Stimulated activated CD4-positive, alpha-beta T cell treated with anti-CD3 and anti-CD28 coated beads, TNF-alpha, amount 100 ng/mL, for 4 hours (primary cell): ENCODE data around the gene SLC35F6.

Experiments used
- DNase-seq, 3 experiments: peaks; one replicate each; pipeline ENCODE4 v3.0.0-alpha.2; 2020; ENCODE audit warnings: low read depth in 3 of 3

Gene SLC35F6, protein sequence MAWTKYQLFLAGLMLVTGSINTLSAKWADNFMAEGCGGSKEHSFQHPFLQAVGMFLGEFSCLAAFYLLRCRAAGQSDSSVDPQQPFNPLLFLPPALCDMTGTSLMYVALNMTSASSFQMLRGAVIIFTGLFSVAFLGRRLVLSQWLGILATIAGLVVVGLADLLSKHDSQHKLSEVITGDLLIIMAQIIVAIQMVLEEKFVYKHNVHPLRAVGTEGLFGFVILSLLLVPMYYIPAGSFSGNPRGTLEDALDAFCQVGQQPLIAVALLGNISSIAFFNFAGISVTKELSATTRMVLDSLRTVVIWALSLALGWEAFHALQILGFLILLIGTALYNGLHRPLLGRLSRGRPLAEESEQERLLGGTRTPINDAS

DNA sequence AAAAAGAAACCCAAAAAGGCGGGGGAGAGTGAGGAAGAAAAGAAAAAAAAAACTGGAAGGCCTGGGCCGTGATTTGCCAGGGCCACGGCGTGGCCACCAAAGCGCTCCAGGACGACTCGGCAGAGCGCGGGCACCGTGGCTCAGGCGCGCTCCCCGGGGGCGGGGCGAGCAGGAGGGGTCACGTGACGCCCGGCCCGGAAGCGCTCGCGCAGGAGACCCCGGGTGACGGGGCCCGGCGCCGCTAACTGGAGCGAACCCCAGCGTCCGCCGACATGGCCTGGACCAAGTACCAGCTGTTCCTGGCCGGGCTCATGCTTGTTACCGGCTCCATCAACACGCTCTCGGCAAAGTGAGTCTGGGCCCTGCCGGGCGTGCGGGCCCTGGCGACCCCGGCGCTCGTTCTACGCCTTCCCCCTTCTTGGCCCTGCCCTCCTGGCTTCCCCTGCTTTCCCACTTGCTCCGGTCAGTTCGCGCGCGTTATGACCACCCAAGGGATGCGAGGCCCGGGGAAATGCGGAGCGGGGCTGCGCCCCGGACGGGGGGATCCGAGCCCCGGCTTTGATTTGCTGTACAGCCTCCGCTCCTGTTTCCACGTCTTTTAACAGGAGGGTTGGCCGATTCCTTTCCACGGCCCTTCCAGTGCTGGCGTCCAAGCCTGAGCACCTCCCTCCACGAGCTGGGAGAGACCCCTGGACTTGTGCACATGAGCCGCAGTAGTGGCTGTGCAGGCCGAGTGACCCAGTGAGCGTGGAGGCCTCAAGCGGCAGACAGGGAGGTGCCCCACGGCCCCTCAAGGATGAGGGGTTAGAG is at the start of gene SLC35F6:
Gene SLC35F6 (plus strand): TSS at position 207 of the 810 bp plus-strand sequence. CDS start 66 bp downstream, at position 273.
- peak; percentile 68 to 71 (median 70) for DNase-seq

DNA sequence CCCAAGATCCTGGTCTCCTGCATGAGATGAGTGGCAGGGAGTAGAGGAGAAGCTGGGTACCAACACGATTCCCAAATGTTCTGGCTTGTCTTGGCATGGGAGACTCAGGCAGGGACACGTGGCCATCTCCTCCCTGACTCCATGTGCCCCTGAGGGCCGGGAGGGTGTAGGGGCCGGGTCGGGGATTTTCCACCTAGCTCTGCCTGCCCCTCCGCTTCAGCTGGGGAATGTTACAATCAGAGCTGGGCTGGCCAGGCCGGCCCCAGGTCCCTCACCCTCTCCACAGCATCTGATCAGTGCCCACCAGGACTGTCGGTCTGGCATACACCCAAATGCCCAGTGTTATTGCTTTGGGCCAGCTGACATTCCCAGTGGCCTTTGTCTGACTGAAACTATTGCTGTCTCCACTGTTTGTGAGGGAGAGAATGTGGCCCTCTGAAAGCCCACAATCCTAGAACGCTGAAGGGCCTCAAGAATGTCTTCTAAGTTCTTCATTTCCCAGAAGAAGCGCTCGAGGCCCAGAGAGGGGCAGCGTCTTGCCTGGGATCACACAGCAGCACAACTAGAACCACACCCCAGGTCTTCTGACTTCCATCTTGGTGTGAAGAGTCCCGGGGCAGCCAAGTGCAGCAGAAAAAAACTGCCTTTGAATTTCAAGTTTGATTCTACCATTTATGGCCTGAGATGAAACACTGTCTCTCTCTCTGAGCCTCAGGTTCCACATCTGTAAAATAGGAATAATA is 48.4 kb upstream of the SLC35F6 start:
- DNase-seq: no peak

DNA sequence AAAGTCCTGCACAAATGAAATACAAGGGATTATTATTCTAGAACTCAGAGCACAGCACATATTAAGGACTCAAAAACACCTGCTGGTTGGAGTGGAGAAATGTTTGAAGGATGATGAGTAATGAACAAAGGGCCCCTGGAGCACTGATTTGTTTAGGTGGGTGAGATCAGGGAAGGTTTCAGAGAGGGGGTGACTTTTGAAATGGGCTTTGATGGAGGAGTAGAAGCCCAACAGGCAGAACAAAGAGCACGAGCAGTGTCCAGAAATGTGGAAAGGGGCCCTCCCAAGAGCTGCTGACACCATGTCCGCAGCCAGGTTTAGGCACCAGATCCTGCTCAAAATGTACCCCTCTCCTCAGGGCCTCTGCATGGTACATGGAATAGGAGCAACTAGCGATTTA is 47.7 kb upstream of the SLC35F6 start:
- DNase-seq: no peak

DNA sequence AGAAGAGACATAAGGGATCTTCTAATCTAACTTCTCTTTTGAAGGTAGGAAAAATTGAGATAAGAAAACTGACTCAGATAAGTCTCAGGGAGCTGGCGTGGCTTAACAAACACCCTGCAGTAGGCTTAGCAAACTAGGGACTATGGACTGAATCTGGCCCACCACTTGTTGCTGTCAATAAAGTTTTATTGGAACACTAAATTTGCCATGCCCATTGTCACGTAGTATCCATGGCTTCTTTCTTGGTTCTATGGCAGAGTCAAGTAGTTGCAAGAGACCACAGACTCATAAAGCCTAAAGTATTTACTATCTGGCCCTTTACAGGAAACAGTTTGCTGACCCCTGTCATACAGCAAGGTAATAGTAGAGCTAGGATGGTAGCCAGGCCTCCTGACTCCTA is 47.3 kb upstream of the SLC35F6 start:
- DNase-seq: no peak

DNA sequence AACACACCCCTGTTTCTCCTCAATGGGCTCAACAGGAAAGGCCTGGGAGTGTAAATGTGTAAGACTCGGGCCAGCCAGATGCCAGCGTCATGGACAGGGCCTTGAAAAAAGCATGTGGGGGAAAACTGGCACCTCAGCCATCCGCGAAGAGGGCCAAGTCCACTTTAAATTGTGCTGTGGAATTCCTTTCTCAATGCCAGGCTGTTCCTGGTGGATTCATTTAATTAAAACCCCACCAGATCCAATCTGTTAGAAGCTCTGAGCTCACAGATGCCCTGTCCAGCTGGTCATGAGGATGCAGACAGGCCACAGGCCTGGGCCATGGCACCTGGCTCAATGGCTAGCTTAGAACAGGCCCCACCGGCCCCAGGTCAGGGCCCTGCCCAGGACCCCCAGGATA is 46.7 kb upstream of the SLC35F6 start:
- no peak for DNase-seq

DNA sequence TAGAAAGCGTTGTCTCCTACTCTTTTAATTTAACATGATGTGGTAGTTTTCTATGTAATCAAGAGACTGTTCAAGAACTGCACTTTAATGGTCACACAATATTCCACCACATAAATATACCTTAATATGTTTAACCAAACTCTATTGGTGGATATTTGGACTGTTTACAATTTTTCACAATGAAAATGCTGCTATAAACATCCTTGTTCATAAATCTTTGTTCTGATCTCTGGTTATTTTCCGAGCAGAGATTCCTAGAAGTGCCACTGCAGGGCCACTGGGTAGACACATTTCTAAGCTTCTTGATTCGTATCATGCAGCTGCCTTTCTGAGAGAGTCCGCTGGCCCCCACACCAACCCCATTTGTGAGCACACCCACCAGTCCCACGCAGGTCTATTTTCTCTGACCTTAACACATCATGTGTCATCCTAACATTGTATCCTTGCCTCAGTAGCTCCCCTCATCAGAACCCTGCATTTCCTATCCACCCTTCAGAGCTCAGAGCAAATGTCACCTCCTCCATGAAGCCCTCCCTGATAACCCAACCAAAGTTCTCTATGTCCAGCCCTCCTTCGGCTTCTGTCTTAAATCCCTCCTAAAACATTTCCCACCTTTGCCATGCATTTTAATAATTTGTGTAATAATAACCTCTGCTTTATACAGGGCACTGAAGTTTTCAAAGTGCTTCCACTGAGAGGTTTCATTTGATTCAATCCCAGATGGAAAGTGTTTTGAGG is 45.0 kb upstream of the SLC35F6 start:
- DNase-seq: no peak

DNA sequence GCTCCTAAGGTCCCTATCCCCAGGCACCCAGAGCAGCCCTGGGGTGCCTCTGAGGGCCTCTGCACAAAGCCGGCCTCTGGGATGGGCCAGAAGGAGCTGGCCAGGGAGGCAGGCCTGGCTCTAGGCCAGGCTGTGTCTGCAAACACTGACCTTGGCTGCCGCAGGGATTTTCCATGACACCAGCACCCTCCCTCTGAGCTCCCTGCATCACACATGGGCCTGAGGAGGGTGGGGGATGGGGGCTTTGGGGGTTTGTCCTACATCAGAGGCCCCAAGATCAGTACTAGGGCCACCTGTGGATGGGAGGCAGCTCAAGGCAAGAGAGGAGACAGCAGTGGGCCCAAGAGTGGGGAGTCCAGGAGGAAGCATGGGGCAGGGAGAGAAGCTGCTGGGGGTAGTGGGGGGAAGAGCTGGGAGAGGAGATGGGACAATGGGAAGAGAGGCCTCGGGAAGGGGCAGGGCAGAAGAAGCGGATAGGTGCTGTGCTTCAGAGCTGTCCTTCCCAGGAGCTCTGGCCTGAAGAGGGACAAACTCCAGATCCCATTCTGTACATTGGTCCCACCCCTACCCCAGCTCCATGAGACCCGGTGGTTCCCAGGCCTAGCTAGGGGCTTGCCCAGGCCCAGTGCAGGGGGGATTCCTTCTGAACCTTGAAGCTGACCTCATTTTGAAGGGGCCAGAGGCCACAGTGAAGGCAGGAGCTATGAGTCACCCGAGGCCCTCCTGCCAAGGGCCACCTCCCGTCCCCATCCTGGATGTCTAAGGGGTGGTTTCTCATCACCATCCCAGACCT is 43.6 kb upstream of the SLC35F6 start:
- no peak for DNase-seq

DNA sequence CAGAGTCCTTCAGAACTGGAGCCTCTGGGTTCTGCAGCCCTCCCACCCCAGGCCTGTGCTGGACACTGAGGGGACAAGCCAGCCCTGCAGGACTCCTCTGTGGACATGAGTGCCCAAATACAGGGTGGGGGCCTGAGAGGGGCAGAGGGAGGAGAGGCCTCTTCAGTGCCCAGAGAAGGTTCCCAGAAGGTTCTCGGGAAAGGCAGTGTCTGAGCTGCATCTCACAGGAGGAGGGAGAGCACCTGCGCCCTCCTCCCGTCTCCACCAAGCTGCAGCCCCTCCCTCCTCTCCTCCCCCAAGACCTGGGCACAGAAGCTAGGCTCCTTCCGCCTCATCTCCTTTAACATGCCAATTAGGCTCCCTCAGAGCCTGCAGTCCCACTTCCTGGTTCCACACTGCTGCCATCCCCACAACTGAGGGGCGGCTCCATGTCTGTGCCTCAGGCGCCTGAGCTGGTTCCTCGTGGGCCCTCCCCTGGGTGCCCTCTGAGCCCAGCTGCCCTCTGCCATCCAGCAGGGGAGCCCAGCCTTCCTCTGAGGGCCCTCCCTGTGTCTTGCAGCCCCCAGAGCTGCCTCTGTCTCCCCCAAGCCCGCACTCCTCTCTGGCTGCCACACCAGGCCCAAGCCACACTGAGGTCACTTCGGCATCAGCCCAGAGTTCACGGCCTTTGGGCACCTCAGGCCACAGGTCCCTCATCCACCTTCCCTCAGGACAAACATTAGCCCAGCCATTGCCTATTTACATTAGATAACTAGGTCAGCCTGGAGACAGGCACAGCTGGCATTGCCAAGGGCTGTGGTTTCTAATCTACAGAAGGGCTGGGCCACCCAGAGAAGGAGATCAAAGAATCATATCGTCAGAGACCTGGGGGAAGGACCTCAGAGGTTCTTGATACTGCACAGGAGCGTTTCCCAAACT is 42.7 kb upstream of the SLC35F6 start:
- DNase-seq: no peak

DNA sequence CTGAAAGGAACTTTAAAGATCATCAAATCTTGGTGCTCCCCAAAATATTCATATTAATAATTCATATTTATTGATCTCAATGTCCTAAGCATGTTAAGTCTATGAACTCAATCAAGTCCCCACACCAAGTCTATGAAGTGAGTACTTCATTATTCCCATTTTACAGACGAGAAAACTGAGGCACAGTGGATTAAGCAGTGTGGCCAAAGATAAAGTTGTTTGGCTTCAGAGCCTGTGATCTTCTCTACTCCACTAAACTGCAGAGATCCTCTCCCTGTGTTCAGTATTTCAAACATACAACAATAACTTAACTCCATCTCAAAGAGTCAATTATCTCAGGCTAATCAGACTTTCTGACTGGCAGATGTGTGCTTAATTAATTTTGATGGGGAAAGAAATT is 41.8 kb upstream of the SLC35F6 start:
- no peak for DNase-seq

DNA sequence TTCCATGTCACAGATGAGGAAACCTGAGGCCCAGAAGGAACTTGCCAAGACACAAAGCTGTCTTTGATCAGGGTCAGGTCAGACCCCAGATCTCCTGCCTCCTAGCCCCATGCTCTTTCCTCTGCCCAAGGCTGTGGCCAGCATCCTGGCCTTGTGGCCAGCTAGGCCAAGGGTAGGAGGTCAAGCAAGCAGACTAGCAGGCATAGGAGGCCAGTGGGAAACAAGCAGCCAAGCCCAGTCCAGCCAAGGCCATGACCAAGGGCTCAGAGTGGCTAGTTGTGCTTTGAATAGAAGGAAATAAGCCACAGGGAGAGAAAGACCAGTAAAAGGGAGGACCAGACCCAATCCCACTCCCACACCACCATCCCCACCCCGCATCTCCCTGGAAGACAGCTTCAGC is 41.2 kb upstream of the SLC35F6 start:
- no peak for DNase-seq

DNA sequence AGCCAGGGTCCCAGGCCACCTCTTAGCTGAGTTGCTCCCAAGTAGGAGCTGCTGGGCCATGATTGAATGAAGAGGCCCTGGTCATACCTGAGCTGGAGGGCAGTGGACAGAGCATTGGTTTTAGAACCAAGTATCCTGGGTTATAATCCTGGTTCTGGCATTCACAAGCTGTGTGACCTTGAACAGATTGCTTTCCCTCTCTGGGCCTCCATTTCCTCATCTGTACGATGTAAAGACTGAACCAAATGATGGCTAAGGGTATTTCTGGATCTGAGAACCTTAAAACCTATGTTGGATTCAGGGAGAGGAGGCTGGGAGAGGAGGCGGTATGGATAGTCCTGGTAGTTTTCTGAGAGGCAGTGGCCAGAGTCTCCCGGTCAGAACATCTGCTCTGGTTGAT is 40.6 kb upstream of the SLC35F6 start:
- no peak for DNase-seq

DNA sequence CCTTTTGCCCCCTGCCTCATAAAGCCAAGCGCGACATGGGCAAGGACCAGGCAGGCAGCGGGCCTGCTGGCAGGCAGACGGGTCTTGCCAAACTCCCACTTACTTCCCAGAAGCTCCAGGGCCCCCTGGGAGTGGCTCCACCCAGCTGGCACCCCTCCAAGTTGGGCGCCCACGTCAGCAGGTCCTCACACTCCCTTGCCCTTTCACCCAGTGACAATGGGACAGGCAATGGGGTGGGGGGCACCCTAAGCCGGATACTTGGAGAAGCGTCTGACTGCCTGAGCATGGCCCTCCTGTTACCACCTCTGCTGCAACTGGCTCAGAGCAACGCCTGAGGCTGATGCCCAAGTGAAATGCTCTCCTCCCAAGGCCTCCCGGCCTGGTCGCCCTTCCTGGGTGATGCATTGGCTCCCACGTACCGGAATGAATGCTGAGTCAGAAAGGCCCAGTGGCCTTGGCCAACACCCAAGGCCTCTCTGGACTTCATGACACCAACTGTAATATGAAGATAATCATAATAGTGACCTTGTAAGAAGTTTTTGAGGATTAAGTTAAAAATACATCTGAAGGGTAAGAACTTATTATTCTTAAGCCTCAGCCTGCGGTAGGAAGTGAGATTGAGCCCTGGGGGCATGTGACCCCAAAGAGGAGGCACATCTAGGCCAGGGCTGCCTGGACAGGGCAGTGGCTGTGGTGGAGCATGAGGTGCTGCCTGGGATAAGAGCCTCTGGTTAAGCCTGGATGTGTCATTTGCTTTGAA is 39.9 kb upstream of the SLC35F6 start:
- DNase-seq: no peak

DNA sequence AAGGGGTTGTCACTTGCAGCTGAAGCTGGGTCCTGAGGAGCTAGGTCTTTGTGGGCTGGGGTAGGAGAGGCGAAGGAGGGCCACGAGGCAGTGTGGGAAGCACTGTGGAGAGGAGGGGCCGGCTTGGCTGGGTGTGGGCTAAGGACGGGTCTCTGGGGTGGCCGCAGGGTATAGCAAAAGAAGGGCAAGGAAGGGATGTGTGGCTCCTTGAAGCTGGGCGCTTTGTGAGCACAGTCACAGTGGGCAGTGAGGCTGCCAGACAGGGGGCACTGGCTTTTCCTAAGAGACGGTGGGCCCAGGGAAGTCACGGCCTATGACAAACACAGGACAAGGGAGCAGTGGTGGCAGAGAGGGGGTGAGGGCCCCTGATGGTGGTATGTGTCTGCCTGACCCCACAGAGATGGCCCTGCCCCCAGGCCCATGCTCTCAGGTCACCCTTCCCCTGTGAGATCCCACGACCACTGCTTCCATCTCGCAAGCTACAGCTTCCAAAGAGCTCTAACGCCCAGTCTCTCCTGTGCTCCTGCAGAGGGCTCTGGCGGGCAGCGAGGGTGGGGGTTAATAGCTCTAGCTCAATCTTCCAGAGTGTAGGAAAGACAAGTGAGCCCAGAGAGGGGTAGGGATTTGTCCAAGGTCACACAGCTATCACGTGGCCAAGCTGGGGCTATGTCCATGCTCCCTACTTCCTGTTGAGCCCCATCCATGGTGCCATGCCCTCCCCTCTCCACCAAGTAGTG is 39.1 kb upstream of the SLC35F6 start:
- no peak for DNase-seq

DNA sequence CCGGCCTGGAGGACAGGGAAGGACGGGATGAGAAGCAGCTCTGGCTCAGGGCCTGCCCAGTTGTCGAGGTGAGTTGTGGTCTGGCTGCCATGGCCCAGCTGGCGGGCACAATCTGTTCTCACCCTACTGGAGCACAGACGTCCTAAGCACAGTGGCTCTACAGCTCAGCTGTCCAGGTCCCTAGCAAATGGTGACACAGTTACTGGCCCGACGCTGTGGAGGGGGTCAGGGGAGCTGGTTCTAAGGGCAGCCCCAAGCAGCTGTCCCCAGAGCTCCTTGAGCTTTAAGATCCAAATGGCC is 38.6 kb upstream of the SLC35F6 start:
- DNase-seq: no peak

DNA sequence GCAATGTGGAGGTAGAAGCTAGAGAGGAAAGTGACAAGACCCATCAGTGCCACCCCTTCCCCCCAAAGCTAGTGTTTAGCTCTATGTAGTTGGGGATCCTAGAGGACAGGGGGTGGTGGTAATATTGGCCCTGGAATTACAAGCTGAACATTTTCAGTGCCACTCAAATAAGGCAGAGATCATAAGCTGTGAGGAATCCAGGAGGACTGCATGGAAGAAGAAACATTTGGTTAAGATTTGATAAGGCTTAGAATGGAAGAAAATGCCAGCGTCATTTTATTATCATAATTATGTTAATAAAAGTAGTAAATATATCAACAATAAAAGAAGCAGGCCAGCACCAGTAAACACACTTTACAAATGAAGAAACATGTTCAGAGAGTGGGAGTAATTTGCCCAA is 37.9 kb upstream of the SLC35F6 start:
- no peak for DNase-seq

DNA sequence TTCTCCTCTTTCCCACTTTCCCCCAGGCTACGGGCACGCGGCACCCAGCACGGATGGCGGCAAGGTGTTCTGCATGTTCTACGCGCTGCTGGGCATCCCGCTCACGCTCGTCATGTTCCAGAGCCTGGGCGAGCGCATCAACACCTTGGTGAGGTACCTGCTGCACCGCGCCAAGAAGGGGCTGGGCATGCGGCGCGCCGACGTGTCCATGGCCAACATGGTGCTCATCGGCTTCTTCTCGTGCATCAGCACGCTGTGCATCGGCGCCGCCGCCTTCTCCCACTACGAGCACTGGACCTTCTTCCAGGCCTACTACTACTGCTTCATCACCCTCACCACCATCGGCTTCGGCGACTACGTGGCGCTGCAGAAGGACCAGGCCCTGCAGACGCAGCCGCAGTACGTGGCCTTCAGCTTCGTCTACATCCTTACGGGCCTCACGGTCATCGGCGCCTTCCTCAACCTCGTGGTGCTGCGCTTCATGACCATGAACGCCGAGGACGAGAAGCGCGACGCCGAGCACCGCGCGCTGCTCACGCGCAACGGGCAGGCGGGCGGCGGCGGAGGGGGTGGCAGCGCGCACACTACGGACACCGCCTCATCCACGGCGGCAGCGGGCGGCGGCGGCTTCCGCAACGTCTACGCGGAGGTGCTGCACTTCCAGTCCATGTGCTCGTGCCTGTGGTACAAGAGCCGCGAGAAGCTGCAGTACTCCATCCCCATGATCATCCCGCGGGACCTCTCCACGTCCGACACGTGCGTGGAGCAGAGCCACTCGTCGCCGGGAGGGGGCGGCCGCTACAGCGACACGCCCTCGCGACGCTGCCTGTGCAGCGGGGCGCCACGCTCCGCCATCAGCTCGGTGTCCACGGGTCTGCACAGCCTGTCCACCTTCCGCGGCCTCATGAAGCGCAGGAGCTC is 36.2 kb upstream of the SLC35F6 start:
- no peak for DNase-seq

DNA sequence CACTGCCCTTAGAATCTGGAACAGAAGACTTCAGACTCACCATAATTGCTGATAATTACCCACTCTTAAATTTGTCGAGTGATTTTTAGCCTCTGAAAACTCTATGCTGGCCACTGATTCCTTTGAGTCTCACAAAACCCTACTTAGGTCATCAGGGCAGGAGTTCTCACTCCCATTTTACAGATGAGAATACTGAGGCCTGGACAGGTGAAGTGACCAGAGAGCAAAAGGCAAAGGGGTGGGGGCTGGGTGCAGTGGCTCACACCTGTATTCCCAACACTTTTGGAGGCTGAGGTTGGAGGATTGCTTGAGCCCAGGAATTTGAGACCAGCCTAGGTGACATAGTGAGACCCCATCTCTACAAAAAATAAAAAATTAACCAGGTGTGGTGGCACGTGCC is 34.8 kb upstream of the SLC35F6 start:
- DNase-seq: no peak
